Naive B cell (primary cell): Measurements from ENCODE around the gene PADI3. TPM values are rescaled to one million over a fixed set of nuclear protein-coding genes. Genes with fewer than 3 reads are reported as not detected.
"Not testable (repeated sequence)": the region's sequence is repeated elsewhere in the genome, so short reads cannot be mapped to it uniquely, and the experiment has no call there.

Experiments
- ATAC-seq, 2 donors: fragments of 150-1000 bp; cut with Tn5 transposase; 2 replicates each; pipeline ENCODE4 v1.10.0; 2021; ENCODE audit warnings: low read depth in 2 of 2, mild to moderate bottlenecking in 2 of 2, moderate library complexity in 2 of 2
- DNase-seq: peaks from one replicate; pipeline ENCODE4 v3.0.0; 2022
- H3K27ac Mint-ChIP-seq, 6 donors: one replicate each; pipeline ENCODE4 v1.8.0; 2020 to 2022; ENCODE audit warnings: mild to moderate bottlenecking in 6 of 6, mixed read lengths in 6 of 6, moderate library complexity in 5 of 6, inconsistent platforms in 2 of 6
- H3K27me3 Mint-ChIP-seq, 3 donors: one replicate each; pipeline ENCODE4 v1.8.0; 2021 to 2022; ENCODE audit warnings: mixed read lengths in 3 of 3, mild to moderate bottlenecking in 1 of 3
- H3K36me3 Mint-ChIP-seq, 2 donors: one replicate each; pipeline ENCODE4 v1.8.0; 2020 to 2022; ENCODE audit warnings: mixed read lengths in 2 of 2, inconsistent platforms in 1 of 2, mild to moderate bottlenecking in 1 of 2
- H3K4me1 Mint-ChIP-seq, 3 donors: one replicate each; pipeline ENCODE4 v1.8.0; 2020 to 2022; ENCODE audit warnings: mixed read lengths in 3 of 3, inconsistent platforms in 1 of 3, mild to moderate bottlenecking in 1 of 3, moderate library complexity in 1 of 3
- H3K4me3 Mint-ChIP-seq, 8 donors: one replicate each; pipeline ENCODE4 v1.8.0; 2020 to 2022; ENCODE audit warnings: mild to moderate bottlenecking in 8 of 8, mixed read lengths in 8 of 8, moderate library complexity in 8 of 8, inconsistent platforms in 2 of 8
- H3K9me3 Mint-ChIP-seq, 7 donors: one replicate each; pipeline ENCODE4 v1.8.0; 2020 to 2022; ENCODE audit warnings: mixed read lengths in 7 of 7, mild to moderate bottlenecking in 5 of 7, inconsistent platforms in 2 of 7, moderate library complexity in 1 of 7
- polyA plus RNA-seq, 6 donors: library from polyadenylated mRNA; unstranded; fragments of 300-500 nt; fragmentation: Illumina TruSeq; gene quantifications; one replicate each; pipeline ENCODE4 v1.2.3, GENCODE V29; 2021; ENCODE audit warnings: low read depth in 6 of 6

The PADI3 gene
- polyA plus RNA-seq, 6 donors from 2014 or later = not detected

- no peak overlapping the region for H3K27ac Mint-ChIP-seq
These were observed 13.6 kb upstream of the PADI3 start for GRCh38 chr1:17235135-17235885.

DNA sequence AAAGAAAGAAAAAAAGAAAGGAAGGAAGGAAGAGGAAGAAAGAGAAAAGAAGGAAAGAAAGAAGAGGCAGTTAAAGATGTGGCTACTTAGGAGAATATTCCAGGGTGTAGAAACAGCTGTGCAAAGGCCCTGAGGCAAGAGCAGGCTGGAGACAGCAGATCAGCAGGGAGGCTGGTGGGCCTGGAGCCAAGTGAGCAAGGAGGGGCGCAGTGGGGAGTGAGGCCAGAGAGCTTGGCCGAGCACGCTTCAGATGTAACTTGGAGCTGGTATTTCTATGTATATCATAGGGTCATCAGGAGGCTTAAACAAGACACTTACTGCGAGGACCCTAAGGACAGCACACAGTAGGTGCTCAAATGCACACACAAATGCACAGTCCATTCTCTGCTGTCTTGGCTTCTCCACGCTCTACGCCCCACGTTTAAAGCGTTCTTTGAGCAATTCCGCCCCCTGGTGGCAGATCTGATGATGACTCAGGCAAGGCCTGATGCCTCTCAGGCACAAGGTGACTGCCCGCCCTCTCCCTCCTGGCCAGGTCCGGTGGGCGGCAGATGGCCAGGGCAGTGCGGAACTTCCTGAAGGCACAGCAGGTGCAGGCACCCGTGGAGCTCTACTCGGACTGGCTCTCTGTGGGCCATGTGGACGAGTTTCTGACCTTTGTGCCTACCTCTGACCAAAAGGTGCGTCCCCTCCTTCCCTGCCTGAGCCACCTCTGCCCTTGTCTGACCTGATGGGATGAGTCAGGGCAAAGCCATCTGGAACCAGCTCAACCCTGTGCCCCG is 11.9 kb upstream of the PADI3 start:
- ATAC-seq (peak; percentile 75 to 83), DNase-seq (peak; percentile 69)
- Mint-ChIP-seq H3K27me3 (peaks cover 4 to 14% (median 7%) of the 10 kb centered on the region in 3 donors), H3K27ac (no peak overlapping the region), H3K4me1 (peaks cover 0 to 5% (median 4%) of the 10 kb centered on the region in 3 donors), H3K4me3 (no peak overlapping the region), H3K9me3 (no peaks in the 10 kb centered on the region), H3K36me3 (no peaks in the 10 kb centered on the region)

More at GRCh38 chr1:17235135-17235885, 13.6 kb upstream of the PADI3 start:
- Mint-ChIP-seq H3K27me3 (peaks cover 4 to 14% (median 7%) of the 10 kb centered on the region in 3 donors), H3K9me3 (no peaks in the 10 kb centered on the region), H3K4me1 (peaks cover 0 to 9% (median 8%) of the 10 kb centered on the region in 3 donors), H3K36me3 (no peaks in the 10 kb centered on the region), H3K4me3 (no peak overlapping the region)
- no peak for DNase-seq
- ATAC-seq = no peak

GRCh38 chr1:17237561-17237903 is 11.4 kb upstream of the PADI3 start:
- DNase-seq = no peak
- H3K4me3 Mint-ChIP-seq = no peak overlapping the region
- no peaks in the 10 kb centered on the region for H3K9me3 Mint-ChIP-seq
- H3K27me3 Mint-ChIP-seq = peaks cover 4 to 14% (median 7%) of the 10 kb centered on the region in 3 donors
- no peak overlapping the region for H3K27ac Mint-ChIP-seq
- H3K4me1 Mint-ChIP-seq = peaks cover 0 to 5% (median 4%) of the 10 kb centered on the region in 3 donors
- H3K36me3 Mint-ChIP-seq = no peaks in the 10 kb centered on the region
- ATAC-seq = no peak

- H3K27ac Mint-ChIP-seq = no peak overlapping the region
- no peaks in the 10 kb centered on the region for H3K36me3 Mint-ChIP-seq
- ATAC-seq (no peak), DNase-seq (no peak)
- no peaks in the 10 kb centered on the region for H3K9me3 Mint-ChIP-seq
- peaks cover 4 to 7% (median 7%) of the 10 kb centered on the region in 3 donors for H3K27me3 Mint-ChIP-seq
- peaks cover 0 to 5% (median 4%) of the 10 kb centered on the region in 3 donors for H3K4me1 Mint-ChIP-seq
- no peak overlapping the region for H3K4me3 Mint-ChIP-seq
These were observed 9.5 kb upstream of the PADI3 start for GRCh38 chr1:17239420-17239819.

- not testable (repeated sequence) for H3K27ac Mint-ChIP-seq, H3K36me3 Mint-ChIP-seq, H3K27me3 Mint-ChIP-seq, DNase-seq, H3K9me3 Mint-ChIP-seq, ATAC-seq, H3K4me1 Mint-ChIP-seq
- H3K4me3 Mint-ChIP-seq = peak overlapping the region in 1 of 8 donors; percentile 68
These were observed 7.7 kb upstream of the PADI3 start for GRCh38 chr1:17241011-17241779.

GRCh38 chr1:17241780-17242074 is 7.2 kb upstream of the PADI3 start:
- H3K36me3 Mint-ChIP-seq, H3K9me3 Mint-ChIP-seq, H3K27me3 Mint-ChIP-seq, H3K4me1 Mint-ChIP-seq, H3K4me3 Mint-ChIP-seq, DNase-seq, ATAC-seq: not testable (repeated sequence)
- peak overlapping the region in 1 of 6 donors; percentile 33 for H3K27ac Mint-ChIP-seq

DNA sequence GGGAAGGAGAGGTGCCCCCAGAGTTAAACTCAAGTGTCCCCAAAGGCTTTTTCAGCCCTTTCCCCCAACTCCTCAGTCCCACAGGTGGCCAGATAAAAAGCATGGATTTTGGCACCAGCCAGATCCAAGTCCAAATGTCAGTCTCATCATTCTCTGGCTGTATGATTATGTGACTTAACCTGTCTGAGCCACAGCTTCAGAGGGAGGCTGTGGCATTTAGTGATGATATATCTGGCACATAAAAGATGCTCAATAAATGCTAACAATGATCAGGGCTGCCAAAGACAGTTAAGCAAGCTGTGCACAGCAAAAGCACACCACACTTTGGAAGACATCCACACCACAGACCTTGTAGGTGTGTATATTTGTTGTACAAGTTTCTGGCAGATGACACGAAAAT is 5.6 kb upstream of the PADI3 start:
- Mint-ChIP-seq H3K4me3 (peak overlapping the region in 1 of 8 donors; percentile 20), H3K27ac (no peak overlapping the region), H3K9me3 (no peaks in the 10 kb centered on the region), H3K4me1 (no peaks in the 10 kb centered on the region), H3K36me3 (no peaks in the 10 kb centered on the region), H3K27me3 (peaks cover 0 to 8% (median 4%) of the 10 kb centered on the region in 3 donors)
- ATAC-seq (no peak), DNase-seq (no peak)

DNA sequence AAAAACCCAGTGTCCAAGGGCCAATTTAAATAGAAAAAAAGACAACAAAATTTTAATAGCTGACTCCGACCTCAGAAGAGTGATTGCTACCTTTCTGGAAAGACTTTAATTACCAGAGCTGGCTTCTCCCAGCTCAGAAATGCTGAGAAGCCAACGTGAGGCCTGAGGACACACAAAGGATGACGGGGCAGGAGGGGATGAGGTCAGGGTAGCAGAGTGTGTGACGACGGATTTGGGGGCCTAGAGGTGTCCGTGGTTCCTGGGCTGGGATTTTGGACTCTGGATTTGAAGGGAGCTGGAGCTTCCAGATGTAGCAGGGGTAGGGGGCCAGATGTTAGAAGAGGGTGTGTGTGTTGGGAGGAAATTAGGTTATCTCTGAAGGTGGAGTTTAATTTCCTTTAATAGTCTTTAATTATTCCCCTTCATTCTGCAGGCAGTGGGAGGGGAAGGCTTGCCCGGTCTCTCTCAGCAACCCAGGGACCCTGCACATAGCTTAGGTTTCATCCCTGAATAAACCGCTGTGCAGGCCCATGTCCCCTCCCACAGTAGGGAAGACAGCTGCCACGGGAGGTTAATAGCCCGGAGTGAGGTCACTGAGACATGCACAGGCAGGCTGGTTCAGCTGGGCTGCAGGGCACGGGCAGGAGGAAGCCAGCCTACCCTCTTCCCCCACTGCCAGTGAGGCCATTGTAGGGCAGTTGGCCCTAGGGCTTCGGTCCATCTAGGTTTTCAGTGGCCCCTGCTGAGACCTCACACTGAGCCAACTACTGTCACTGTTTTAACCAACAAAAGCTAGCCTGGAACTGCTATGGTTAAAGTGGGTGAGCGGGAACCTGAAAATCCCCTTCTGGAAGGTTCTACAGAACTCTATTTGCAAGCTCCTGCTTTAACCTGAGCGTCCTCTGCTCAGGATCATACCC is 3.8 kb upstream of the PADI3 start:
- ATAC-seq (no peak), DNase-seq (no peak)
- no peaks in the 10 kb centered on the region for H3K9me3 Mint-ChIP-seq
- no peaks in the 10 kb centered on the region for H3K36me3 Mint-ChIP-seq
- H3K27me3 Mint-ChIP-seq = peaks cover 2 to 9% (median 4%) of the 10 kb centered on the region in 3 donors
- no peak overlapping the region for H3K27ac Mint-ChIP-seq
- no peaks in the 10 kb centered on the region for H3K4me1 Mint-ChIP-seq
- H3K4me3 Mint-ChIP-seq = no peak overlapping the region

GRCh38 chr1:17245816-17246325 is 3.0 kb upstream of the PADI3 start:
- DNase-seq (no peak), ATAC-seq (no peak)
- H3K9me3 Mint-ChIP-seq = no peaks in the 10 kb centered on the region
- no peaks in the 10 kb centered on the region for H3K36me3 Mint-ChIP-seq
- H3K27me3 Mint-ChIP-seq = peaks cover 4 to 17% (median 10%) of the 10 kb centered on the region in 3 donors
- H3K4me3 Mint-ChIP-seq = no peak overlapping the region
- no peaks in the 10 kb centered on the region for H3K4me1 Mint-ChIP-seq
- no peak overlapping the region for H3K27ac Mint-ChIP-seq

DNA sequence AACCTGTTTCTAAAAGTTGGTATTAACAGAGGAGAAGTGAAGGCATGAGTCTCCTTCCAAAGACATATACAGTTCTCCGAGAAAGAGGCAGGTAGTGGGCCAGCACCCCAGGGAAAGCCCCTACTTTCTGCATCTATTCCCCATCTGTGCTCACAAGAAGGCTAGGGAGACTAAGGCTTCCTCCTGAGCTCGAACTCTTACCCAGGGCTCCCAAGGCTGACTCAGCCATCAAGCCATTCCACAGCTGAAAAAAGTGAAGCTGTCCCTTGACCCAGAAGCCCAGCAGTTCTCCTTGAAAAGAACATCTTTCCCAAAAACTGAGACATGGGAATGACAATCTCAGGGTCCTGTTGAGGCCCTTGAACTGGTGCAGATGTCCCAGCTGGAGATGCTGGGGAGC is 1.9 kb upstream of the PADI3 start:
- DNase-seq = no peak
- H3K36me3 Mint-ChIP-seq = no peaks in the 10 kb centered on the region
- H3K9me3 Mint-ChIP-seq = no peaks in the 10 kb centered on the region
- no peak overlapping the region for H3K4me3 Mint-ChIP-seq
- H3K27me3 Mint-ChIP-seq = peaks cover 9 to 21% (median 21%) of the 10 kb centered on the region in 3 donors
- no peaks in the 10 kb centered on the region for H3K4me1 Mint-ChIP-seq
- no peak overlapping the region for H3K27ac Mint-ChIP-seq
- ATAC-seq = no peak

DNA sequence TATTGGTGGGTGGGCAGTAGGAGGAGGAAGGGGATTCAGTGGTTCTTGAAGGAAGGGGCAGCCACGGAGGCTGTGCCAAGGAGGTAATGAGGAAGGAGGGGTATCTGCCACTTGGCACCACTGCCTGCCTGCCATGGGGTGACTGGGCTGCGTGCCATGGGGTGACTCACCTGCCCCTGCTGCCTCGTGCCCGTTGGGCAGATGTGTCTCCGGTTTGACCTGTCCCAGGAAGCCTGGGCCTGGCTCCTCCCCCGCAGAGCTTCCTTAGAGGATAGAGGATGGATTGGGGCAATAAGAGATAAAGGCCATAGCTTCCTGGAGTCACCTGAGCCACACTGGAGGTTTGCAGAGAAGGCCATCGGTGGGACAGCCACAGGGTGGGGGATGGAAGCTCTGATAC is 1.7 kb downstream of the PADI3 start:
- no peaks in the 10 kb centered on the region for H3K4me1 Mint-ChIP-seq
- no peaks in the 10 kb centered on the region for H3K9me3 Mint-ChIP-seq
- ATAC-seq (no peak), DNase-seq (no peak)
- no peak overlapping the region for H3K4me3 Mint-ChIP-seq
- peak overlapping the region in 1 of 6 donors; percentile 61 for H3K27ac Mint-ChIP-seq
- H3K36me3 Mint-ChIP-seq = no peaks in the 10 kb centered on the region
- peaks cover 12 to 27% (median 23%) of the 10 kb centered on the region in 3 donors for H3K27me3 Mint-ChIP-seq

DNA sequence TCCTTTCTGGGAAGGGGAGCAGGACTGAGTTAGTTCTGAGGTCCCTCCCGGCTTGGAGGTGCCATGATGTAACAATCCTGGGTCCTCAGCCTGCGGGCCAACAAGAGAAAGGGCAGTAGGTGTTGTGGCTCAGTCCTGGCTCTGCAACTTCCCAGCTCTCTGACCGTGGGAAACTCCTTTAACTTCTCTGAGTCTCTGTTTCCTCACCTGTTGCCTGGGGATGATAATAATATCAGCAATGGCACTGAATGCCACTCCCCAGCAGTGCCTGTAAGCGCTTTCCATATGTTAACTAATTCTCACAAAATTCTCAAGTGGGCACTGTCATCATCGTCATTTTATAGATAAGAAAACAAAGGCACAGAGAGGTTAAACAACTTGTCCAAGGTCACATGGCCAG is 2.3 kb downstream of the PADI3 start:
- Mint-ChIP-seq H3K4me1 (no peaks in the 10 kb centered on the region), H3K27me3 (peaks cover 12 to 30% (median 25%) of the 10 kb centered on the region in 3 donors), H3K4me3 (no peak overlapping the region), H3K27ac (no peak overlapping the region), H3K9me3 (no peaks in the 10 kb centered on the region), H3K36me3 (no peaks in the 10 kb centered on the region)
- no peak for DNase-seq
- ATAC-seq = no peak
